Stomach (tissue), 9 donors: ENCODE results near the gene FLNA. TPM values are rescaled to one million over a fixed set of nuclear protein-coding genes. Genes with fewer than 3 reads are reported as not detected.

Experiments used
- DNase-seq, 2 donors: peaks; one replicate each; pipeline versions ENCODE4 v3.0.0 to v3.0.0-alpha.2; 2013 to 2019
- H3K27ac ChIP-seq, 5 donors: fragments of 200-600 bp in 4 of 5; sonication (generic) in 4 of 5; one replicate each; pipeline ENCODE4 v1.5.1; 2013 to 2019; ENCODE audit warnings: mild to moderate bottlenecking in 1 of 5, moderate library complexity in 1 of 5
- H3K27me3 ChIP-seq, 3 donors: fragments of 200-600 bp; sonication (generic); one replicate each; pipeline ENCODE4 v1.5.1; 2017 to 2019; ENCODE audit warnings: mixed run types in 1 of 3
- H3K36me3 ChIP-seq, 4 donors: fragments of 200-600 bp; sonication (generic); 1 replicate in 3 of 4; 2 replicates in 1 of 4; pipeline ENCODE4 v1.5.1; 2016 to 2019
- H3K4me1 ChIP-seq, 4 donors: fragments of 200-600 bp; sonication (generic); one replicate each; pipeline ENCODE4 v1.5.1; 2016 to 2019
- H3K4me3 ChIP-seq, 4 donors: fragments of 200-600 bp; sonication (generic) in 3 of 4; one replicate each; pipeline ENCODE4 v1.5.1; 2016 to 2019; ENCODE audit warnings: mild to moderate bottlenecking in 1 of 4
- H3K9me3 ChIP-seq, 4 donors: fragments of 200-600 bp; sonication (generic); one replicate each; pipeline ENCODE4 v1.5.1; 2016 to 2019
- CTCF ChIP-seq, 7 experiments: fragments of 450-650 bp in 4 of 7; fragments of 200-600 bp in 3 of 7; sonication (generic) in 3 of 7; IDR thresholded peaks; one replicate each; pipeline ENCODE4 v1.5.1; 2016 to 2019; ENCODE audit warnings: antibody characterized with exemption in 7 of 7, control low read depth in 2 of 7, mild to moderate bottlenecking in 1 of 7
- EP300 ChIP-seq: sonication (generic); formaldehyde crosslinking; IDR thresholded peaks from one replicate; pipeline ENCODE4 v1.6.1; 2017; ENCODE audit warnings: antibody characterized with exemption
- POLR2A ChIP-seq, 4 donors: fragments of 450-650 bp; IDR thresholded peaks; one replicate each; pipeline ENCODE4 v1.6.1; 2016; ENCODE audit warnings: antibody characterized with exemption in 4 of 4, control low read depth in 2 of 4, mild to moderate bottlenecking in 1 of 4, moderate library complexity in 1 of 4
- POLR2AphosphoS5 ChIP-seq, 3 donors: sonication (generic); formaldehyde crosslinking; IDR thresholded peaks; one replicate each; pipeline ENCODE4 v1.6.1; 2016; ENCODE audit warnings: antibody characterized with exemption in 3 of 3
- WGBS, 5 donors: extraction: QIAGEN DNeasy Blood & Tissue Kit in 3 of 5; methylation state at CpG; one replicate each; pipeline versions ENCODE4 v1.1.5 to v1.1.7; 2013 to 2018; 5-methylcytosine and 5-hydroxymethylcytosine counted together
- intact Hi-C: fragments of 100-400 bp; cut with DNase I; formaldehyde crosslinking; loops from one replicate; pipeline ENCODE4 v1.15.1; 2023; ENCODE audit warnings: low total_unique reads
- polyA plus RNA-seq, 3 donors: library from polyadenylated mRNA; stranded (reverse); fragments of 200-250 nt; gene quantifications; one replicate each; pipeline ENCODE4 v1.2.3, GENCODE V29; 2013
- total RNA-seq, 5 donors: library from RNA; depleted of rRNA; stranded (reverse); fragments of >200 nt; gene quantifications; one replicate each; pipeline versions ENCODE4 v1.1.0 to v1.2.3, GENCODE V29; 2014 to 2016
- donor health status: healthy with polysubstance abuse.
- donor health status: Bipolar disorder and iron deficiency.
- donor health status: healthy.

Gene FLNA
- total and polyA plus RNA-seq, 8 donors = 89.2 to 3,511 (median 1,483) TPM

DNA sequence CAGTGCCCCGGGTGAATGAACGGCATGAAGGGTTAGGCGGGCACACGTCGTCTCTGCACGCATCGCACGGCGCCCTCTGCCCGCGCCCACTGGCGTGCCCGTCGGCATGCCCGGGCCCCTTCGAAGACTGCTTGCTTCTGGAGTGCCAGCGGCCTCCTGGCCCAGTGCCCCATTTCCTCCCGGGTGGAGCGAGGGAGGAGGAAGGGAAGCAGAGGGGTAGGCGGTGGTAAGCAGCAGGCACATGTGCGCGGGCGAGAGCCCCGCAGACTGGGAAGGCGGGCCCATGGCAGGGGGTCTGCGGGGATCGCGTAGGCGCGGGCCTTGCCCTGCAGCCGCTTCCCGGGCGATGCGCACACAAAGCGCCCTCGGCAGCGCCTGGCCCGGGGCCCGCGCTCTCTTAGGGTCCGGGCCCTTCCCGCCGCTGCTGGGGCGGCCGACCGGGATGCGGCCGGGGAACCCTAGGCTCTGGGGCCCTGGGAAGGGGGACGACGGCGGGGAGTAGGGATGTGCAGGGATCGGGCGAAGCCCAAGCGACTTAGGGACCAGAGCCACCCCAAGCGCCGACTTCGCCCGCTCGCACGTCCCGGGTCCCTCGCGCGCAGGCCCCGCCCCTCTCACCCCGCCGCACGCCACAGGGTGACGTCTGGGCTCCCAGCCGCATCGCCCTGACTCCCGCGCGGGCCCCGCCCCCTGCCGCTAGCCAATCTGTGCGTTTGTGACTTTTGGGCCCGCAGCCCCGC lies 3.8 kb upstream of the FLNA start:
- intact Hi-C loops = no loop called here
- Histone ChIP-seq H3K4me3 (peak overlapping the region; percentile 43 to 51 (median 44)), H3K27ac (peak overlapping the region; percentile 96 to 99 (median 98)), H3K27me3 (no peaks in the 10 kb centered on the region), H3K4me1 (peaks cover 4 to 50% (median 31%) of the 10 kb centered on the region in 4 donors), H3K9me3 (no peaks in the 10 kb centered on the region), H3K36me3 (peaks cover 0 to 14% (median 7%) of the 10 kb centered on the region in 4 donors)
- peak; percentile 70 to 83 for DNase-seq
- peak; percentile 40 to 88 (median 84) for TF ChIP-seq POLR2AphosphoS5 (IDR thresholded peaks at IDR 0.05)
- no peak for TF ChIP-seq CTCF (IDR thresholded peaks at IDR 0.05)
- TF ChIP-seq POLR2A (IDR thresholded peaks at IDR 0.05) = peak in 2 of 4 donors; percentile 34 to 48
- no peak for TF ChIP-seq EP300
- 0 to 46% (median 9%) methylated on average over 10 to 70 of the region's 79 CpGs for WGBS, 5 donors

DNA sequence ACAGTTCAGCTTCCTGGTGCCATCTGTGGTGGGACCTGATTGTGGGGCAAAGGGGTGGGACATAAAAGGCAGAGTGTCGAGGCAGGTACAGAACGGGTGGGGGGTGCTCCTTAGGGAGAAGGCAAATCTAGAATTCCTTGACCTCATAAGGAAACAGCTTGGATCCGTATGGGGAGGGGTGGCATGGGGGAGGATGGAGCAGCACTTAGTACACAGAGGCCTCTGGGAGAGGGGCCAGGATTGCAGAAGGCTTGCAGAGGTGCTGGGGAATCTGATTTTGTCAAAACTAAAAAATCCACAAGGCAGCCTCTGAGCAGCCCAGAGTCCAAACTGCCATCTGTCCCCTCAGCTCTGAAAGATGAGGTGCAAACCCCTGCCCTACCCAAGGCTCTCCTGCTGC lies 2.3 kb upstream of the FLNA start:
- WGBS, 5 donors = 47 to 70% (median 60%) methylated on average over 3 of the region's 3 CpGs
- Histone ChIP-seq H3K4me3 (no peak overlapping the region), H3K36me3 (peaks cover 0 to 14% (median 3%) of the 10 kb centered on the region in 4 donors), H3K27ac (peak overlapping the region in 4 of 5 donors; percentile 97 to 99 (median 98)), H3K9me3 (no peaks in the 10 kb centered on the region), H3K27me3 (no peaks in the 10 kb centered on the region), H3K4me1 (peaks cover 4 to 57% (median 42%) of the 10 kb centered on the region in 4 donors)
- intact Hi-C loops = no loop called here
- TF ChIP-seq EP300 (no peak), POLR2AphosphoS5 (IDR thresholded peaks at IDR 0.05) (no peak), POLR2A (IDR thresholded peaks at IDR 0.05) (no peak), CTCF (IDR thresholded peaks at IDR 0.05) (no peak)
- DNase-seq = peak in 1 of 2 donors; percentile 65

DNA sequence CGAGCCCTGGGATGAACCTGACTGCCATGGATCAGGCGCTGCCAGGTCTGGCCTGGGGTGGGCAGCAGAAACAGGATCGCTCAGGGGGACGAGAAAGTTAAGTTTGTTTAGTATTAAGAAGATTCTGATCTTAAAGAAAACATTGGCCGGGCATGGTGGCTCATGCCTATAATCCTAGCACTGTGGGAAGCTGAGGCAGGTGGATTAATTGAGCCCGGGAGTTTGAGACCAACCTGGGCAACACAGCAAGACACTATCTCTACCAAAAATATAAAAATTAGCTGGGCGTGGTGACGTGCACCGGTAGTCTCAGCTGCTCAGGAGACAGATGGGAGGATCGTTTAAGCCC lies 696 bp upstream of the FLNA start:
- Histone ChIP-seq H3K4me1 (peaks cover 4 to 51% (median 39%) of the 10 kb centered on the region in 4 donors), H3K9me3 (no peaks in the 10 kb centered on the region), H3K27me3 (no peaks in the 10 kb centered on the region), H3K4me3 (peak overlapping the region; percentile 59 to 85 (median 70)), H3K27ac (peak overlapping the region in 4 of 5 donors; percentile 86 to 99 (median 98)), H3K36me3 (peaks cover 0 to 8% (median 0%) of the 10 kb centered on the region in 4 donors)
- TF ChIP-seq EP300 (no peak), CTCF (IDR thresholded peaks at IDR 0.05) (no peak)
- intact Hi-C loops = no loop called here
- DNase-seq = no peak
- 39 to 68% (median 50%) methylated on average over 6 to 10 of the region's 10 CpGs for WGBS, 5 donors

- Histone ChIP-seq H3K27ac (peak overlapping the region; percentile 53 to 99 (median 97)), H3K27me3 (no peaks in the 10 kb centered on the region), H3K36me3 (peaks cover 0 to 9% (median 0%) of the 10 kb centered on the region in 4 donors), H3K4me1 (peaks cover 4 to 56% (median 41%) of the 10 kb centered on the region in 4 donors), H3K9me3 (no peaks in the 10 kb centered on the region), H3K4me3 (peak overlapping the region; percentile 59 to 85 (median 70))
- WGBS, 5 donors = 5 to 50% (median 15%) methylated on average over 8 to 23 of the region's 23 CpGs
- peak; percentile 67 to 87 for DNase-seq
- intact Hi-C loops = no loop called here
- TF ChIP-seq EP300 (no peak), POLR2AphosphoS5 (IDR thresholded peaks at IDR 0.05) (peak in 1 of 3 donors; percentile 24), POLR2A (IDR thresholded peaks at IDR 0.05) (no peak), CTCF (IDR thresholded peaks at IDR 0.05) (peak in 5 of 7 experiments; percentile 31 to 83 (median 37))
Measured at GRCh38 chrX:154373340-154374306, 811 bp downstream of the FLNA start.
